Fibroblast of skin of back (primary cell): ENCODE results near the gene C9. TPM values are rescaled to one million over a fixed set of nuclear protein-coding genes. Genes with fewer than 3 reads are reported as not detected.
"Not testable (repeated sequence)": the region's sequence is repeated elsewhere in the genome, so short reads cannot be mapped to it uniquely, and the experiment has no call there.

Source experiments
- DNase-seq: peaks from one replicate; pipeline ENCODE4 v3.0.0-alpha.2; 2013
- polyA plus RNA-seq, 2 experiments: library from polyadenylated mRNA; unstranded; fragments of 120-200 nt; gene quantifications; one replicate each; pipeline ENCODE4 v1.2.1, GENCODE V29; 2013; ENCODE audit not compliant: insufficient read length in 2 of 2

Gene C9
- polyA plus RNA-seq (2013, experiment 1 of 2; ENCODE audit: insufficient read length) = not detected
- not detected for polyA plus RNA-seq (2013, experiment 2 of 2; ENCODE audit: insufficient read length)

- no peak for DNase-seq
These were observed at the start of gene C9 for GRCh38 chr5:39364367-39364766. Gene C9 (minus strand): TSS chr5:39364495. CDS start chr5:39364464, 31 bp downstream.

GRCh38 chr5:39413771-39414170 lies 49.5 kb upstream of the C9 start:
- DNase-seq = no peak

- DNase-seq = no peak
These were observed 48.6 kb upstream of the C9 start for GRCh38 chr5:39412721-39413394.

GRCh38 chr5:39411985-39412384 lies 47.7 kb upstream of the C9 start:
- no peak for DNase-seq

- DNase-seq = peak; percentile 87
These were observed 46.8 kb upstream of the C9 start for GRCh38 chr5:39411061-39411460.

- no peak for DNase-seq
These were observed 44.7 kb upstream of the C9 start for GRCh38 chr5:39409033-39409432.

- no peak for DNase-seq
These were observed 41.0 kb upstream of the C9 start for GRCh38 chr5:39405083-39405843.

GRCh38 chr5:39403761-39404160 lies 39.5 kb upstream of the C9 start:
- DNase-seq = not testable (repeated sequence)

- not testable (repeated sequence) for DNase-seq
These were observed 37.8 kb upstream of the C9 start for GRCh38 chr5:39402140-39402539.

GRCh38 chr5:39400713-39401578 lies 36.7 kb upstream of the C9 start:
- peak; percentile 82 for DNase-seq

- peak; percentile 99 for DNase-seq
These were observed 35.1 kb upstream of the C9 start for GRCh38 chr5:39399135-39400036.

GRCh38 chr5:39396843-39397242 lies 32.5 kb upstream of the C9 start:
- DNase-seq = no peak

- DNase-seq = no peak
These were observed 31.2 kb upstream of the C9 start for GRCh38 chr5:39395521-39395920.

GRCh38 chr5:39394946-39395345 lies 30.7 kb upstream of the C9 start:
- DNase-seq = peak; percentile 73

GRCh38 chr5:39390945-39391344 lies 26.6 kb upstream of the C9 start:
- DNase-seq = no peak

- DNase-seq = no peak
These were observed 23.0 kb upstream of the C9 start for GRCh38 chr5:39387293-39387692.

GRCh38 chr5:39384271-39384670 lies 20.0 kb upstream of the C9 start:
- no peak for DNase-seq

- DNase-seq = no peak
These were observed 17.1 kb upstream of the C9 start for GRCh38 chr5:39381376-39381775.

GRCh38 chr5:39379693-39380092 lies 15.4 kb upstream of the C9 start:
- no peak for DNase-seq

GRCh38 chr5:39377613-39378012 lies 13.3 kb upstream of the C9 start:
- no peak for DNase-seq

- peak; percentile 57 for DNase-seq
These were observed 12.0 kb upstream of the C9 start for GRCh38 chr5:39376293-39376714.

- no peak for DNase-seq
These were observed 9.5 kb upstream of the C9 start for GRCh38 chr5:39373791-39374190.
